D721Med (cell line): ENCODE results near the gene KCNJ6.
A peak's percentile ranks its signal among the peaks of the same experiment; 100 is the strongest.

Experiments used
- DNase-seq: peaks from one replicate; pipeline ENCODE4 v3.0.0; 2011; ENCODE audit warnings: low spot score; ENCODE audit not compliant: insufficient read length
- FAIRE-seq: peaks from 2 replicates; lab custom pipeline; 2011; peaks lifted over from hg19 to GRCh38; lab: Jason Lieb, UNC
- TF ChIP-seq, protein P1 (sequence below): IDR thresholded peaks from 2 replicates; pipeline ENCODE4 v1.5.1; 2012; ENCODE audit warnings: mild to moderate bottlenecking, control low read depth; ENCODE audit not compliant: insufficient read depth; ENCODE audit errors: missing control alignments

Gene KCNJ6

DNA sequence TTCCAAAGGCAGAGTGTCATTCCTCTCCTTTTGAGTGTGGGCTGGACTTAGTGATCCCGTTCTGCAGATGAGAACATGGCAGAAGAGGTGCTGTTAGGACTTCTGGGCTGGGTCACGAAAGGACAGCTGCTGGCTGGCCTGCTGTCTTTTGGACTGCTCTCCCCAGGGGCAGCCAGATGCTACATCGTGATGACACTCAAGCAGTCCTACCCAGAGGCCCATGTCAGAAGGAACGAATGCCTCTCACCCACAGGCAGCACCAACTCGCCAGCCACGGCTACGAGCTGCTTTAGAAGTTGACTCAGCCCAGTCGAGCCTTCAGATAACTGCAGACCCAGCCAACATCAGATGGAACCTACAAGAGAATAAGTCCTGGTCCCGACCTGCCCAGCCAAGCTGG, 156.5 kb downstream of the KCNJ6 start:
- DNase-seq = no peak
- FAIRE-seq = no peak

DNA sequence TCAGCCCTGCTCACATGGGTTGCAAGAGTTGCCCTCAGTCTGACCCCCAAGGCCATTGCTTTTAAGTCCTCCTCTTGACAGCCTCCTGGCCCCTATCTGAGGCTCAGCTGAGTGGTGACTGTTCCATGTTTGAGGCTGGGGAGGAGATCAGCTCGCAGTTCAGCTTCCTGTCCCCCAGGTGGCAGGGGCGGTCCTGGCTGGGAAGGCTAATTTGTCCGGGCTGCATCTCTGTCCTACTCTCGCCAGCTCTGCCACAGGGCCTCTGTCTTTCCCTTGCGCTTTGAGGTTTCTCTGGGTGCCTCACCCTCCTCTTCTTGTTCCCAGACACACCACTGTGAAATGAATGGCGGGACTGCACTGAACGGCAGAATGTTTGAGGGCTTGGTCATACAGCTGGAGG, 157.3 kb downstream of the KCNJ6 start:
- no peak for FAIRE-seq
- no peak for DNase-seq
- TF ChIP-seq, protein P1, sequence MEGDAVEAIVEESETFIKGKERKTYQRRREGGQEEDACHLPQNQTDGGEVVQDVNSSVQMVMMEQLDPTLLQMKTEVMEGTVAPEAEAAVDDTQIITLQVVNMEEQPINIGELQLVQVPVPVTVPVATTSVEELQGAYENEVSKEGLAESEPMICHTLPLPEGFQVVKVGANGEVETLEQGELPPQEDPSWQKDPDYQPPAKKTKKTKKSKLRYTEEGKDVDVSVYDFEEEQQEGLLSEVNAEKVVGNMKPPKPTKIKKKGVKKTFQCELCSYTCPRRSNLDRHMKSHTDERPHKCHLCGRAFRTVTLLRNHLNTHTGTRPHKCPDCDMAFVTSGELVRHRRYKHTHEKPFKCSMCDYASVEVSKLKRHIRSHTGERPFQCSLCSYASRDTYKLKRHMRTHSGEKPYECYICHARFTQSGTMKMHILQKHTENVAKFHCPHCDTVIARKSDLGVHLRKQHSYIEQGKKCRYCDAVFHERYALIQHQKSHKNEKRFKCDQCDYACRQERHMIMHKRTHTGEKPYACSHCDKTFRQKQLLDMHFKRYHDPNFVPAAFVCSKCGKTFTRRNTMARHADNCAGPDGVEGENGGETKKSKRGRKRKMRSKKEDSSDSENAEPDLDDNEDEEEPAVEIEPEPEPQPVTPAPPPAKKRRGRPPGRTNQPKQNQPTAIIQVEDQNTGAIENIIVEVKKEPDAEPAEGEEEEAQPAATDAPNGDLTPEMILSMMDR = peak; percentile 24

More for the DNA sequence above, 156.5 kb downstream of the KCNJ6 start:
- TF ChIP-seq, protein P1 = no peak

DNA sequence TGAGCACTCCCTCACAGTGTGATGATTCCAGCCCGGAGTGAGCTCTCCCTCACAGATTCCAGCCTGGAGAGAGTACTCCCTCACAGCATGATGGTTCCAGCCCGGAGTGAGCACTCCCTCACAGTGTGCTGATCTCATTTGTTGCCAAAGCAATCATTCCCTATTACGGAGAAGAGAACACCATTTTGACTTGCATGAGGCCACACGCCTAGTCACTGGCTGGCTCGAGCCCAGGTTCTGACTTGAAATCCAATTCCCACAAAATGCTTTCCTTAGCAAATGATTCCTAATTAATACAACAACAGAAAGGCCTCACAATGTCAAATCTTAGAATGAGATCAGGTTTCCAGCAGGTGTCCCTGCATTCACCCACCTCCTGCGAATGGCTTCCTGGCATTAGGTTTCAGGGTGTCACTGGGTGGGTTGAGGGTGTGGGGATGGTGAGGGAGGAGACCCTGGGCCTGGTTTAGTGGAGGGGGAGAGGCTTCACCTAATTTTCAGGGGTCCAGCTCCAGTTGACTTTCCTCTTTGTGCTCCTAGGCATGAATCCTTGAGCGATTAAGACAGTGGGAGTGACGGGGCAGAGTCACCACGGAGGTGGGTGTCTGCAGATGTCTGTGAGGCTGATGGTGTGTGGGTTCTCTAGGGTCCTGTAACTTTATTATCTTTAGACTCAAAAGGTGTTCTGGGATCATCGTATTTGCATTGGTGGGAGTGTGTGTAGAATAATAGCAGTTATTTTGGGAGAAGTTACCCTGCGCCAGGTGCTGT, 158.5 kb downstream of the KCNJ6 start:
- TF ChIP-seq, protein P1 = no peak
- DNase-seq (no peak), FAIRE-seq (no peak)

DNA sequence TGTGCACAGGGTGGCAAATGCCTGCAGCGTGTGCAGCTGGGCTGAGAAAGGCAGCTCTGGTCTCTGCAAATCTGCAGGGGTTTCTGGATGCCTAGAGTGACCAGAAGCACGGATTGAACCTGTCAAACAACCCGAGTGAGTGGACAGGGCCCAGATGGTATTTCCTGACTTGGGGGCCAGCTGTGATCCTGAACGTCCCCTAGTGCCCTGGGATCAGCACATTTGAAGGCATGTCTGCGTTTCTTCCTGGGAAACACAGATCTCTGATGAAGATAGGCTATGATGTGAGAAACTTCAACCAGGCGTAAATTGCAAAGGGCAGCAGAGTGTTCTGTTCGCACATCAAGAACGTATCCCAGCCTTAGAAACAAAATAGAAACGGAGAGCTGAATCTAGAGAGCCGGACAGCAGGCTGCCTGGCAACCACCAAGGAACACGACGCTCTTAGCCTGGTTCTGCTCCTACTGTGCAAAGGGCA, 163.1 kb downstream of the KCNJ6 start:
- TF ChIP-seq, protein P1 = no peak
- no peak for DNase-seq
- no peak for FAIRE-seq

DNA sequence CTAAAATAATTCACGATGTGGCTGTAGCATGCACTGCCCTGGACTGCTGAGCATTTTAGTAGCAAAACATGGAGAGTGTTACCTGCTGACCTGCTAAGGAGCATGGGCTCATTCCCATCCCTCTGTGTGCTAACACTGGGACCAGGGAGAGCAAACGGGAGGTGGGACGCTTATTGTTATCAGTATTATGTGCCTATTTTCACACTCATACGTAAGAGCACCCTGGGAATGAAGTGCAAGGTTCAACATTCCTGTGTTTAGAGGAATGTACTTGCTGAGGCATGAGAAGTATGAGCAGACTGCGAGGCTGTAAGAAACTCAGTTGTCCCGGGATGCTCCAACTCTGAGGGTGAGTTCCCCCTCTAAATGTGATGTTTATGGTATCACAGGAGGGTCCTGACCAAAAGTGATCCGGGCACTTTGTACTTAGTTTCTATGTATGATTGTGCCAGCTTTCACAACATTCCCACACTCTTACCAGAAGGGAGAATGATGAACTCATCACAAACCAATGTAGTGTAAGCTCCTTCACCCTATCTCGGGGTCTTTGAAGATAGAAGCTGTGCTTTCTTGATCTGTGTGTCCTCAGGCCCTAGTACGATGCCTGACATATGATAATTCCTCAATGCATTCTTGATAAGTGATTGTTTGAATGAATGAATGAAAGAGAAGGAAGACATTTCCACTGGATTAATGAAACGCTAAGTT, 164.8 kb downstream of the KCNJ6 start:
- TF ChIP-seq, protein P1 = no peak
- FAIRE-seq = no peak
- no peak for DNase-seq

DNA sequence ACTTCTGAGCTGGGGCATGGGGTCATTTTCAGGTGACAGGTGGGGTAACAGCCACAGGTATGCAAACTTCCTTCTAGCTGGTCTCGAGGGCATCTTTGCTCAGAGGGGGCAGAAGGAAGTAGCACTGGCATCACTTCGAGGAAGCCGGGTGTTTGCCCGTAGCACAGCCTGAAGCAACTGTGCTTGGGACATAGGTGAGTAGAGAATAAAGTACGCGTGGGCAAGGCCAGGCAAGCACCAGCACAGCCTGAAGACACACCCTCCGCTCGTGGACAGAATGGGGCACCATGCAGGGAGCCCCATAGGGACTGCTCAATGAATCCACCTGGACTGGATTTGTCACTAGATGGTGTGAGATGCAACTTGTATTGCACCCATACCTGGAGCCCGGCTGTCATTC, 167.1 kb downstream of the KCNJ6 start:
- TF ChIP-seq, protein P1 = no peak
- DNase-seq = no peak
- FAIRE-seq = no peak
